ENCODE data around the gene PDE4D.

PDE4D gene

DNA sequence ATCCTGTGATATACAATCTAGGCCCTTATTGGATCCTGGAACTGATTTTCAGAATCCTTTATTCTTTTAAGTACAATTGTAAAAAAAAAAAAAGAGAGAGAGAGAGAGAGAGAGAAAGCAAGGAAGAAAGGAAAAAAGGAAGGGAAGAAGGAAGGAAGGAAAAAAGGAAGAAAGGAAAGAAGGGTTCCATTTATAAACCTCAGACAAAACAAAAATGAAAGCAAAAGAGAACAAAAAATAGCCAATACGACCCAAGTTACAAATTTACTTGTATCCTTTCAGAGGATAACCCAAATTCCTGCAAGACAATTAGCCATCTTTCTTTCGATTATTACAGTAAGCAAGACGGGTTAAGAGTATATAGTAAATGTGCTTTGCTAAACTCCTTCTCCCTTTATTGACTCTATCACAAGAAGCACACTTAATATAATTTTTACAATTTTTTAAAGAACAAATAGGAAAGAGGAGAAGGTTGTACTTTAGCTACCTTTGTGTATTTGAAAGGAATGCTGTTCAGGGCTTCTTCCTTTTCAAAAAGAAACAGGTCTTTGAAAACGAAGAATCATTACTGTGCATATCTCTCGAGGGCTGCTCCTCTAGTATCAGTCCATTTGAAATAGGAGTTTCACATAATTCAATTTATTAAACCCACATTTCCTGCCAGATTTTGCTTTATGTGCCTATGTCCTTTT is 767.4 kb downstream of the PDE4D start:
- DNase-seq = no peak

DNA sequence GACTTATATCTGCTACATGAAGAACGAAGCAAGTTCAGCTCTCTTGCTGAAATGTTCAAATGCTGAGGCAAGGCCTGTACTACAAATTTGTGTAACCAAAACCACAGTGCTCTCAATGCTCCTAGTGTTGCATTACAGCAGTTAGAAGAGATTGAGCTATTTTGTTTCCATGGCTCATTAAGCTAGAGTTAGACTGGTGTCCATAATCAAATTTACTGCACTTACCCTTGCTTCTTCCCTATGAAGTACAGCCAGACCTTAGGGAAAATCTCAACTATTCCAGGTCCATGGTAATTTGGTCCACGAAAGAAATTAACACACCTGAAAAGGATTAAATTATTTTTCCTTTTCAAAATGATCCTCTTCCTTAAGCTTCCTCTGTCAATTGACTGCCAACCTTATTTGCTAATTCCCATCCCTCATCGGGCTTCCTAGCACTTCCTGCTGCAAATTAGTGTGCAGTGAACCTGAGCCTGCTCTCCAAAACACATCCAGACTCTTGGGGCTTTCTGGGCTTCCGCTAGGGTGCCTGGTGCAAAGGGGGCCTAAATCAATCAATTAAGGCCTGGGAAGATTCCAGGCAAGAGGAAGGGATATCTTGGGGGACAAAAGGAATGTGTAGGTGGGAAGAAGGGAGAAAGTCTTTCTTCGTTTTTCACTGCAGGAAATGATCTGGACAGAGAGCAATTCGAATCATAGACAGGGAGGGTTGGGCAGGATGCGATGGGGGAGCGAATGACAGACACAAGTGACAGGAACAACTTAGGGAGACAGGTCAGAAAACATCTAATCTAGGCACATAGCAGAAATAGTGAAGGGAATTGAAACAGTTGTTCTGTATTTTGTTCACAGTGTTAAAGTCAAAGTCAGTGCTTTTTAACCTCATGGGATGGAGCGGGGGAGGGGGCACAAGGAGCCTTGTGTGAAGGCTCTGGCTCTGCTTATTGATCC is 768.2 kb downstream of the PDE4D start:
- DNase-seq = no peak

DNA sequence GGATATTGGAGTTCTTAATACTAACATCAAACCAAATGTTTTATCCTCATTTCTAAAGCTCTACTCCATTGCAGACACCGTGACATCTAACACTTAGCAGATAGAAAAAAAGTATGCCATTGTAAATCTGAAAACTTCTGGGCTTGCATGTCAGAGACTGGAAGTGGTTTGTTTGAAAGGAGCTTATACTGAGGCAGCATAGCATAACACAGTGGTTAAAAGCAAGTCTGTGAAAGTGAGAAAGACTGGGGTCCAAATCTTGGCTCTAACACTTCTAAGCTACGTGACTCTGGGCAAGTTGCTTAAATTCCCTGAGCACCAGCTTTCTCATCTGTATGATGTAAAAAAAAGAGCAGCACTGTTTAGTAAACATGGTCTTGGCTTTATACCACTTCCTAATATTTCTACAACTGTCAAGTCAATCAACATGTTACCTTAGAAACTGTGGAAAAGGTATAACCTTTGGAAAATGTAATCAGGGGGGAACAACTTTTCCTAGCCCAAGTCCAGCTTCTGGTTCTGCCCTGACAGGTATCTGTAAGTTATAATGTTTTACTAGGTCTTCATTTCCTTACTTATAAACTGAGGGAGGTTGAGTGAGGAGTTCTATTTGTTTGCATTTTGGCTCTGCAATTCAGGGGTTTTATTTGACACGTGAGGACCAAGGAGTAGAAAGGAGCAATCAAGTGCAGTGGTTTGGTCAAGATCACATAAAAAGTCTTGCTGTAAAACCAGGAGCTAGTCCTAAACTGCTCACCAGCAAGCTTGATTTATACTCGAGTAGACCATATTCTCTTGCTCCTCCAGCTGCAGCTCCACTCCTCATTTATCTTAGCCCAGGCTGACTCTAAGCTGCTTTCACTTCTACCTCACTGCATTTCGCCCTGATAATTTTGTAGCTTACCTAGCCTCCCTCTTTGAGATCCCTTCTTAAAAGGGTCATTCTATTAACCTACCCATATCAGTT is 769.6 kb downstream of the PDE4D start:
- no peak for DNase-seq

DNA sequence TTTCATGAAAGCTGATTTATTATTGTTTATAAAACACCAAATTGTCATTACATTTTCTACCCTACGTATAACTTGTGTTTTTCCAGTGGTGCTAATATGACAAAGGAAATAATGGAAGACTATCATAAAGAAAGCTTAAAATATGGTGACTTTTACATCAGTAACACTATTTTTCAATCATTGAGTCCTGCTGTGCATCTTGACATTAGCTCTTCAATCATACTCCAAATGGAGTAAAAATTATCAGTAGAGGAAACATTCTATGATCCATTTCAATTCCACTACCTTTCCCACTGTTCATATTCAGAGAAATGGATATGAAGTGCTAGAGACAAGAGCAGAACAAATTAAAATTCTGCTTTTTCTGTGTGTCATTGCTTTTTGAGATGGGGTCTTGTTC is 774.0 kb downstream of the PDE4D start:
- DNase-seq = no peak

DNA sequence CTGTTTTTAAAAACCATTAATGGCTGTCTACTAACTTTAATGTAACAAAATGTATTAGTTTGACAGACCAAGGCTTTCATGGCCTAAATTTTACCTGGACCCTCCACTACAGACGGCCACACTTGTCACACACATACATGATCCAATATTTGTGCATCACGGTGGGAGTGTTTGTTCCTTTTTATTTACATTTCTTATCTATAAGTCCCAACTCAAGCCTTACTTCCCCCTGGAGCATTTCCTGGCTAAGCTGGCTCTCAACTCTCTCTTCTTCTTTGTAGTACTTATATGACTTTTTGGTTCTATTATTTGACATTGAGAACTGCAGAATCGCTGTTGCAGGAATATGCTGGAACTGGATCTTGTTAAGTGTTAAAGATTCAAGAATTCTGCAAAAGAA is 776.2 kb downstream of the PDE4D start:
- no peak for DNase-seq

DNA sequence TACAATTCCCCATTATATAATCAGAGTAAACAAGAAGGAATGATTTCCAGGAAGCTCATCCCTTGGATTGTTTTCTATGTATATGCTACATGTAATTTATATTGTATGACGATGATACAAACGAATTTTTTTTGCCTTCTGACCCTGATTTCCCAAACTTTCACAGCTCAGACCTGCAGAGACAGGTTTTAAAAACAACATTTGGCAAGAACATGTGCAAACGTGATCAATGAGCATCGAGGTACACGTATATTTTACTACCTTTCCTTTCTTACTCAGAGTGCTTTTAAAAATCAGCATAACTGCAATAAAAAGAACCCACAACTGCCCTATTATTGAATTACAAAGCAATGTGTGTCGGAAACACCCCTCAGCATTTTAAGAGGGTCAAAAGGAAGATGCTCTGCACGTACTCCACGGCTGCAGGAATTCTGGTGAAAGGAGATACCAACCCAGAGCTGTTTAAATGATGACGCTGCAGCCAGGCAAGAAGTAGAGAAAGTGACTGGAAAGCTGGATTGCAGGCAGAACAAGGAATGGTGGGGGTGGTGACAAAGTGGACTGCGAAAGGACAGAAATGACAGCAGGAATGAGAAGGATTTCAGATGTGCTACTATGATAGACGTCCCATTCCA is 777.2 kb downstream of the PDE4D start:
- DNase-seq = no peak

DNA sequence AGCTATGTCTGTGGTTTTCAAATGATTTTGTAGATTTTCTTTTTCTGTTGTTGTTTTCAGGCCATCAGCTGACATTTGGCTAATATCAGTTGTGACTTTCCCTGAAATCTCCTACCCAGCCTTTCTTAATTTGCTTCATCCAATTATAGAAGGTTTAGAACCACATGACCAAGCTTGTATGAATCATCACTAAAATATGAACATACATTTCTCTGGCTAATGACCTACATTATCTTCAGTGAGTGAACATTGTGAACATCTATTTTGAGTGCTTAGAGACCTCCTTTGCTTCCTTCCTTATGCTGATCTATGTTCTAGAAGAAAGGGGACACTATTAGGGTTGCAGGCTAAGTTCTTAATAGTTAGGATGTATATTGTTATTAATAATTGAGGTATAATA is 778.2 kb downstream of the PDE4D start:
- DNase-seq = no peak

DNA sequence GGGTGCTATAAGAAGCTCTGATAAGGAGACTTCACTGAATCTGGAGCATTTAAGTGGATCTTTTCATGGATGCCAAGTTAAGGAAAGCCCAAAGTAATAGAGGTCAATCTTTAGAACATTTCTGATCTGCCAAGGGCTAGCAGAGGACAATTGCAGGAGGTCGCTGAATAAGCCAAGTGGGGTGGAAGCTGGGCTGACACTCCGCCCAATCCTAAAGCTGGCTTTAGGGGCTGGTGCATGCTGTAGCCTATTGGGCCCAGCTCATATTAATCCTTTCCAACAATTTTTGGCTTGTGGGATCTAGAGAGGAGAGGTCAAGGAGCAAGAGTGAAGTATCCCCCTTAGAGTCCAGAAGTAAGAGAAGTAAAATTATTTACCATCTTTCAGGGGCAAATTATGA is 784.1 kb downstream of the PDE4D start:
- DNase-seq = no peak

DNA sequence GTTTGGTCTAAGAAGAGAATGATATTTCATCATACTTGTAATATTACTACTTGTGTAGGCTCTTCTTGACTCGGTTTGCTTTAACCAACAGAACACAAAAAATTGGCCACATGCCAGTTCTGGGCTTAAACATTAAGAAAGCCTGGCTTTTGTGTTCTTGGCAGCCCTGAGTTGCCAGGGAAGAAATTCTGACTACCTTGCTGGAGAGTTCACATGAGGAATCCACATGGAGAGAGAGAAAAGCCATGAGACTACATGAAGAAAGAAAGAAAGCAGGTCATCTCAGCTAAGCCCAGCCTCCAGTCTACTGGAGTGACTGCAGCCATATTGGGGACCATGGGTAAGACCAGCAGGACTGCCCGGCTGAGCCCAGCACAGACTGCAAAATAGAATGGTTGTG is 785.8 kb downstream of the PDE4D start:
- DNase-seq = no peak

DNA sequence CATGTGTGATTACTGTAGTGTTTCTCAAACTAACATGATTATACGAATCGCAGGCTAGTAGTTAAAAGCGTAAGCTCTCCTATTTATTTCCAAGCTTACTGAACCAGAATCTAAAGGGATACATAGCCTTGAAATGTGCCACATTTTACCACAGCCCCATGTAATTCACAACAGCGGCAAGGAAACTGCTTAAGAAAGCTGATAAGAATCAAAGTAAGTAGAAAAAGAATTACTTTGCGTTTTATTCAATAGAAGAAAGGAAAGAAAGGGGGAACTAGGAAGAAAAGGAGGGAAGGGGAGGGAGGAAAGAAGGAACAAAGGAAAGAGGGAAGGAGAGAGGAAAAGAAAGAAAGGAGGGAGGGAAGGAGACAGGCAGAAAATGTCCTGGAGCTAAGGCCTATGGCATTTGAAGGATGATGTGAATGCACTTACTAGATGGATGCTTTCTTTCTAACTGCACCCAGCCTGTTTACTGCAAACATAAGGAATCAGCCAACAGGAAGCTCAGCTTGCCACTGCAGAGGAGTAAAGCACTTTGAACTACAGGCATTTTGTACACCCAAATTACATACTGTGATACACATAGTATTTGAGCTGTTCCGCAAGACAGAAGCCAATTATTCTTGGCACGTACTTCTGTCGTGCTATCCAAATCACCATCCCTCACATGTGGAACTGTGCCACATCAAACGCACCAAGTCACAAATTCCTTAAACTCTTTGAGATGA is 789.0 kb downstream of the PDE4D start:
- DNase-seq = peak; percentile 38

DNA sequence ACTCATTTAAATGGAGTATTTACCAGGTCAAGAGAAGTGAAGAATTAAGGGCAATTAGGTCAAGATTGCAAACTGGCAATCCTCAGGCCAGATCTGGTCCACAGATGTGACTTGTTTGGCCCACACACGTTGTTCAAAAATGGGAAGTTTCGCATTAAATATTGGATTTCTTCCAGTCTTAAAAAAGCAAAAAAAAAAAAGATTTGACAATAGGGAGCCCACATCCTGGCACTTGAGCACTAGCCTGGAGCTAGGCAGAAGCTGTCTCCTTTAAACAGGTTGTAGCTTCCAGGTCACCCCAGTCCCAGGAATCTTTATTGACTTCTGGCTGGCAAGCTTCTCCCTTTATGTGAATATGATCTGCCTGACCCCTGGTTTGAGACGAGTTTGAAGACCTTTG is 790.2 kb downstream of the PDE4D start:
- DNase-seq = no peak

DNA sequence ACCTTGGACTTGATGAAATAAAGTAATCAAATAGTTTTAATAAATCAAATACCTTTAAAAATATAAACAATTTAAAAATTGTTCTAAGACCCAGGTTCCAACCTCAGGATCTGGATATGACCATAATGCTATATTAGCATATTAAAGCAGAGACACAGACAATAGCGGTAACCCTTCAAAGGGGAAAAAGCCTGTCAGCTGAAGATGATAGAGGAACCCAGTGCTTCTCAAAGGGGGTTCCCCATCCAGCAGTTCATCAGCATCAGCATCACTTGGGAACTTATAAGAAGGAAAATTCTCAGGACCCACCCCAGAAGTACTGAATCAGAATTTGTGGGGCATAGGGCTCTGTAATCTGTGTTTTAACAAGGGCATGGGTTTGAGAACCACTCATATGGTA is 791.1 kb downstream of the PDE4D start:
- DNase-seq = no peak

DNA sequence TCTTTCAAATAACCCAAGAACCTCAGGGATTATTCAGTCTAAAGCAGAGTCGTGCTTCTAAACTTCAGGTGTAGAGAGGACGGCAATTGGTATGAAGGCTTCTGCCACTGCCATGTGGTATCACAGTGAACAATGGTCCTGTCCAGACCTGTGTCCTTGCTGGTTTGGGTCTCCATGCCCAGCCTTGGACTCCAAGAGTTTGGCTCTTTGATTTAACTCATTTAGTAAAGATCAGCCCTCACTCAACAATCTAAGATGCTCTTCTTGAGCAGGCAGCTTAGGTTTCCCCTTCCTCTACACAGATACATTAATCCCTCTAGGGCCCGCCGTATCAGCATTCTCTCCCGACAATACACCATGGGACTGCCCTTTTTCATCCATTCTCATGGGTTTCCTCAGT is 792.7 kb downstream of the PDE4D start:
- DNase-seq = no peak

DNA sequence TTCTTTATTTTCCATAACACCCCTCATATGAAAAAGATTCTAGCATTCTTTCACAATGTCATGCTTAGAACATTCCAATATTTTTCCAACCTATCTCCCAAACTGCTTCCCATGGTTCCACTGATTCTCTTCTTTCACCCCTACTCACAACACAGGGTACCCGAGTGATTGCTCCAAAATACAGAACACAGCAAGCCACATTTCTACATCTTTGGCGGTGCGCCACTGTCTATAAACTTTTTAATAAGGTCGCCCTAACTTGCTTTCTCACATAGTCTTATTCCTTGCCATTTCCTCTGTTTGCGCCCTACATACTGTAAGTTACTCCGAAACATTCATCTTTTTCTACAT is 793.6 kb downstream of the PDE4D start:
- no peak for DNase-seq

DNA sequence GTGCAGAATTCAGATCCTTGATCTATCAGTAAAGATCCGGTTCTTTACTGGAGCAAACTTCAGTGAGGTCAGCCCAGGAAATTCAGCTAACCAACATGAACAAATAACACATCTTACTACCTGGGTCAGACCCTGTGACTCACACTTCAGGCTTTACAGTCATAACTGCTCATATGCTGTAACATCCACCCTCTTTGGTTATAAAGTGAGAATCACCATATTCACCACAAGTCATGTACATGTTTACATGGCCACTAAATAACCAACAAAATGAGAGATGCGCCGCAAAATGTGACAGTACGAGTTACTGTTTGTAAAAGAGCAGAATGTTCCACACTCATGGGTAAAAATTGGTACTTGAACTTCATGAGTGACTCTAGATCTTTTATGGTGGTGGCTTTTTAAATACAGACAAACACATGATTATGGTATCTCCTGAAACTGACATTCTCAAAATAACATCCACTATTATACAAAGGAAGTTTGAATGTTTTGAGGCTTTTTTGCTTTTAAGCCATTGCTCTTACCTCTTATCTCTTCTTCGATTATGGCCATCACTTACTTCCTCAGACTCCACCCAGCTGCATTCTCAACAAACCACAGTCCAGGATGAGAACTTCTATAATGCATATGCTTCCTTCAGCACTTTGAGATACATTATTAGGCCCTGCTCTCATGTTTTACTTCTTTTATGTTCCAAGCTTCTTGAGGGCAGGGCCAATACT is 794.1 kb downstream of the PDE4D start:
- DNase-seq = no peak

DNA sequence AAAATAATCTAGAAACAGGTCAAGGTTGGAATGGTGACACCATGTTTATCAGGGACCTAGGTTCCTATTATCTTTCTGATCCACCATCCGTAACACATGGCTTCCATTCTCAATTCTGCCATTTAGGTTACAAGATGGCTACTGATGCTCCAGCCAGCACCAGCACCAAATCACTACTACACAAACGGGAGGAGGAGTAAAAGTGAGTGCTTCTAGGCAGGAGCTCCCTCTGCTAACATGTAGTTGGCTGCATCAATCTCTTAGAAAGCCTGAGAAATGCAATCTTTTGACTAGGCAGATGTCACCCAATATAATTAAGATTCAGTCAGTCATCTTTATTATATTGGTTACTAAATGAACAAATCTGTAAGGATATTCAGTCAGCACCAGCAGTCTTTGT is 794.8 kb downstream of the PDE4D start:
- no peak for DNase-seq

DNA sequence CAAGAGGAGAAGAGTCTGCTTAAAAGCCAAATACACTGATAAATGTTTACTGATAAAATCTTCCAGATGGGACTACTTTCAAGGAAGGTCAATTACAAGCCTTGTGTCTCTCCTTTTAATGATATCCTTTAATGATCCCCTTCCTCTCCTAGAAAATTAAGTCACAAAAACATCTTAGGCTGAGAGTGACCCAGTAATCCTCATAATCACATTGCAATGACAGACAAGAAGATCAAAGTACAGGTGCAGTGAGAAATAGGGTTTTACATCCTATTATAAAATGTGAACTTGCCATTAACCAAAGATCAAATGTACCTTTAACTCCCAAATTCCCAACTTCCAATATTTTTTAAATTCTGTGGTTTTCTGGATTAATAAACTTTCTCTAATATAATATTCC is 795.8 kb downstream of the PDE4D start:
- no peak for DNase-seq

DNA sequence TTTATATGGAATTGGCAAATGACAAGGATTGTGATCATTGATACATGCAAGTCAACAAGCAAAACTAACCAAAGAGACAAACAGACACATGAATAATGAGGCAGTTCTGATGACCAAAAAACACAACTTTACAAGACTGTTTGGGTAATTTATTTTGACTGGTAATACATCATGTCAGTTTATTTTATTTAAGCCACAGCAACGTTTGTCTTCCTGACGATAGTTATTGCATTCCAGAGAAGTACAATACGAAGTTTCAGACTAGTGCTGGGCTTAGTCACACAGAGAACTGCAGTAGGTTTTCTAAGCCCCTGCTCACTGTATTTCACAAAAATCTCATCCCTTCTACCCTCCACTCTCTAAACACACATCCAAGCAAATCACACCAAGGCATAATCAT is 796.4 kb downstream of the PDE4D start:
- DNase-seq = no peak

DNA sequence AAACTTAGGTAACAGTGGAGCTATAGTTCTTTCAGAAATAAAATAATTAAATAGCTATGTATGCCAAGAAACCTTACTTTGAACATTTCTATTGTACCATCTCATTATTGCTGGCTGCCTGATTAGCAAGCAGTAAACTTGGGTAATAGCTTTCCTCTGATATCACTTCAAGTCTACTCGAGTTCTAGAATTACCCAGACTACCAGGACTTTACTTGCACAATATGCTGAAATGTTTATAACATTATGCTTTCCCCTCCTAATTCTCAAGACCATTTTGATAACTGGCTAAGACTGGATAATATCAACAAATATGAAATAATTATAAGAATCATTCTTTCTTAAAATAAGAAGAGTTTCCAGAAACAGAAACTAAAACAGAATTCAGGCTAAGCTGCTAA is 798.0 kb downstream of the PDE4D start:
- no peak for DNase-seq

DNA sequence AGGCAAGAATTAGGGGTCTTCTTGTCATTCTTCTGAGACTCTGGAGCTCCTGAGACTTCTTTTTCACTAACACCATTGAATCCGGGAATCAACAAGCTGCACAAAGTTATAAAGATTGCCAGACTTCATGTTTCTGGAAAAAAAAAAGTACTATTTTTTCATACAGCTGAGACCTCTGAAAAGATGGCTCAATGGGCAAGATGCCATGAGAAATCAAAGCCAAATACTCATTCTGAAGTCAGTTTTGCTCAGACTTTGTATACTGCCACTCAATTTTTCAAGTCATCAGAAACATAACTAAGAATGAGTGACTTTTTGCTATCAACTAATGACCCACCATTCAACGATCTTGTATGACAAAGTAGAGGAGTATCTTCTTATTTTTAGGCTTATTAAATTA is 798.7 kb downstream of the PDE4D start:
- DNase-seq = no peak

DNA sequence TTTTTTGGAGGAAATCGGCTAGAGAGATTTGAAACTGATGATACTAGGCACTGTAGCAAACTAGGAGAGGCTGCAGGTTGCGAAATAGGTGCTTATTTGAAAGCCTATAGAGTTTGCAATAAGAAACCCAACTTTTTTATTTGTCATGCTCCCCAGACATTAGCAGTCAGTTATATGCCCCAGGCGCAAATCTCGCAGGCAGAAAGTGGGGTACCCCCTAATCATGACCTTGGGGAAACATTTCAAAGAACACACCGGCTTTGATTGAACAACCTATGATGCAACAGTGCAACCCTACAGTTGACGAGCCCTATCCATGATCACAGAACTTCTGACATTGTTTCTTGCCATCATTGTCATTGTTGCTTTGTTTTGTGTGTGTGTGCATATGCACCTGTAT is 800.2 kb downstream of the PDE4D start:
- DNase-seq = no peak

All from right hindlimb (tissue), 1 donor.